ENCODE measurements around the gene CHI3L2.

Gene CHI3L2

GRCh38 chr1:111256988-111257658 is 29.6 kb downstream of the CHI3L2 start:
- ChIA-PET CTCF (no interaction called here), POLR2A (no interaction called here)
- DNase-seq (ENCODE audit: extremely low spot score), result no peak
- TF ChIP-seq NFRKB (IDR thresholded peaks at IDR 0.05) (no peak), FOXM1 (IDR thresholded peaks at IDR 0.05; ENCODE audit: borderline replicate concordance) (no peak), SP1 (IDR thresholded peaks at IDR 0.05) (no peak), ZNF384 (IDR thresholded peaks at IDR 0.05) (no peak), TARDBP (IDR thresholded peaks at IDR 0.05) (no peak), LEF1 (IDR thresholded peaks at IDR 0.05; ENCODE audit: borderline replicate concordance) (no peak), HDGF (IDR thresholded peaks at IDR 0.05; ENCODE audit: borderline replicate concordance) (no peak)

GRCh38 chr1:111267801-111268508 is 40.4 kb downstream of the CHI3L2 start:
- DNase-seq (ENCODE audit: extremely low spot score), result no peak

GRCh38 chr1:111269825-111270406 is 42.4 kb downstream of the CHI3L2 start:
- no peak for TF ChIP-seq FOXM1 (IDR thresholded peaks at IDR 0.05; ENCODE audit: borderline replicate concordance)
- no peak for TF ChIP-seq SUZ12 (IDR thresholded peaks at IDR 0.05)
- no peak for TF ChIP-seq HDGF (IDR thresholded peaks at IDR 0.05; ENCODE audit: borderline replicate concordance)
- no peak for TF ChIP-seq CTBP1 (IDR thresholded peaks at IDR 0.05; ENCODE audit: borderline replicate concordance)
- no peak for TF ChIP-seq NFRKB (IDR thresholded peaks at IDR 0.05)
- no peak for TF ChIP-seq SP1 (IDR thresholded peaks at IDR 0.05)
- no peak for TF ChIP-seq FOXK2 (IDR thresholded peaks at IDR 0.05)
- TF ChIP-seq TARDBP (IDR thresholded peaks at IDR 0.05), result no peak
- no peak for TF ChIP-seq ZNF384 (IDR thresholded peaks at IDR 0.05)
- DNase-seq (ENCODE audit: extremely low spot score), result no peak
- ChIA-PET CTCF (no interaction called here), POLR2A (no interaction called here)

More at GRCh38 chr1:111267801-111268508, 40.4 kb downstream of the CHI3L2 start:
- no peak for TF ChIP-seq L3MBTL2 (conservative IDR thresholded peaks at IDR 0.05)
- no peak for TF ChIP-seq LEF1 (IDR thresholded peaks at IDR 0.05; ENCODE audit: borderline replicate concordance)
- TF ChIP-seq ELF4 (IDR thresholded peaks at IDR 0.05), result no peak
- no peak for TF ChIP-seq BHLHE40 (IDR thresholded peaks at IDR 0.05; ENCODE audit: borderline replicate concordance)
- TF ChIP-seq FOXK2 (IDR thresholded peaks at IDR 0.05), result no peak
- no peak for TF ChIP-seq ARNT (IDR thresholded peaks at IDR 0.05)
- TF ChIP-seq HDGF (IDR thresholded peaks at IDR 0.05; ENCODE audit: borderline replicate concordance), result no peak
- no peak for TF ChIP-seq PKNOX1 (IDR thresholded peaks at IDR 0.05)
- POLR2A ChIA-PET, result no interaction called here
- CTCF ChIA-PET, result no interaction called here

- CTCF ChIA-PET, result no interaction called here
- DNase-seq (ENCODE audit: extremely low spot score), result no peak
- POLR2A ChIA-PET, result no interaction called here
- TF ChIP-seq LEF1 (IDR thresholded peaks at IDR 0.05; ENCODE audit: borderline replicate concordance) (no peak), ELF4 (IDR thresholded peaks at IDR 0.05) (no peak), BHLHE40 (IDR thresholded peaks at IDR 0.05; ENCODE audit: borderline replicate concordance) (no peak), FOXM1 (IDR thresholded peaks at IDR 0.05; ENCODE audit: borderline replicate concordance) (no peak), FOXK2 (IDR thresholded peaks at IDR 0.05) (no peak)
Measured at GRCh38 chr1:111270771-111271463, 43.4 kb downstream of the CHI3L2 start.

GRCh38 chr1:111271464-111271801 is 43.9 kb downstream of the CHI3L2 start:
- CTCF ChIA-PET, result no interaction called here
- TF ChIP-seq L3MBTL2 (conservative IDR thresholded peaks at IDR 0.05), result no peak
- no peak for TF ChIP-seq LEF1 (IDR thresholded peaks at IDR 0.05; ENCODE audit: borderline replicate concordance)
- TF ChIP-seq CTBP1 (IDR thresholded peaks at IDR 0.05; ENCODE audit: borderline replicate concordance), result no peak
- TF ChIP-seq ZNF384 (IDR thresholded peaks at IDR 0.05), result no peak
- POLR2A ChIA-PET, result no interaction called here
- no peak for DNase-seq (ENCODE audit: extremely low spot score)

- no peak for TF ChIP-seq FOXA1 (IDR thresholded peaks at IDR 0.05)
- TF ChIP-seq PKNOX1 (IDR thresholded peaks at IDR 0.05), result no peak
- TF ChIP-seq ZNF384 (IDR thresholded peaks at IDR 0.05), result no peak
- ChIA-PET POLR2A (no interaction called here), CTCF (no interaction called here)
- no peak for DNase-seq (ENCODE audit: extremely low spot score)
Measured at GRCh38 chr1:111272081-111272480, 44.6 kb downstream of the CHI3L2 start.

GRCh38 chr1:111274653-111275052 is 47.1 kb downstream of the CHI3L2 start:
- ChIA-PET CTCF (no interaction called here), POLR2A (no interaction called here)
- TF ChIP-seq BHLHE40 (IDR thresholded peaks at IDR 0.05; ENCODE audit: borderline replicate concordance), result no peak
- TF ChIP-seq FOXM1 (IDR thresholded peaks at IDR 0.05; ENCODE audit: borderline replicate concordance), result no peak
- no peak for TF ChIP-seq PKNOX1 (IDR thresholded peaks at IDR 0.05)
- TF ChIP-seq FOXA1 (IDR thresholded peaks at IDR 0.05), result no peak
- no peak for TF ChIP-seq ARNT (IDR thresholded peaks at IDR 0.05)
- TF ChIP-seq SP1 (IDR thresholded peaks at IDR 0.05), result no peak
- no peak for TF ChIP-seq ZNF384 (IDR thresholded peaks at IDR 0.05)
- TF ChIP-seq HDGF (IDR thresholded peaks at IDR 0.05; ENCODE audit: borderline replicate concordance), result no peak
- no peak for TF ChIP-seq TARDBP (IDR thresholded peaks at IDR 0.05)
- TF ChIP-seq FOXK2 (IDR thresholded peaks at IDR 0.05), result no peak
- no peak for TF ChIP-seq LEF1 (IDR thresholded peaks at IDR 0.05; ENCODE audit: borderline replicate concordance)
- TF ChIP-seq L3MBTL2 (conservative IDR thresholded peaks at IDR 0.05), result no peak
- TF ChIP-seq NFRKB (IDR thresholded peaks at IDR 0.05), result no peak
- DNase-seq (ENCODE audit: extremely low spot score), result no peak
